ENCODE data around the gene XRN2. TPM values are rescaled to one million over a fixed set of nuclear protein-coding genes. Genes with fewer than 3 reads are reported as not detected.

Gene XRN2
- polyA plus RNA-seq, 3 donors: 53.1 to 111 (median 101) TPM

- H3K79me2 ChIP-seq (ENCODE audit: insufficient read depth, low read length): peaks cover 72% of the 10 kb centered on the region
- Mint-ChIP-seq H3K27ac (peak overlapping the region in 2 of 7 donors; percentile 5 to 57), H3K36me3 (peaks cover 31 to 36% of the 10 kb centered on the region in 2 donors), H3K4me1 (peaks cover 56% of the 10 kb centered on the region), H3K9me3 (peaks cover 0 to 5% (median 0%) of the 10 kb centered on the region in 7 donors), H3K4me3 (no peak overlapping the region), H3K27me3 (ENCODE audit: low read depth in 3 of 3) (peaks cover 0 to 2% (median 0%) of the 10 kb centered on the region in 3 donors)
- intact Hi-C loops (cut with micrococcal nuclease): loop anchor here in 1 of 2 donors (10.0 kb wide), 1 partner anchor 594 kb away; the partner anchor contains the start of gene RALGAPA2
- peaks cover 16 to 40% of the 10 kb centered on the region in 2 donors for H3K4me1 ChIP-seq (ENCODE audit: control insufficient read depth in 1 of 2, insufficient read depth in 2 of 2, low read length in 2 of 2)
- DNase-seq: no peak
- H3K27me3 ChIP-seq (ENCODE audit: control insufficient read depth in 2 of 2, insufficient read depth in 2 of 2, low read length in 2 of 2): no peaks in the 10 kb centered on the region
- no peak for TF ChIP-seq CTCF (IDR thresholded peaks at IDR 0.05)
- H3K9ac ChIP-seq (ENCODE audit: insufficient read depth, low read length, poor library complexity, severe bottlenecking): no peak overlapping the region
- H3K4me3 ChIP-seq (replicated peaks in 1 of 3; ENCODE audit: low read depth in 2 of 3, low read length in 3 of 3): no peak overlapping the region
- no peak overlapping the region for H3K4me2 ChIP-seq (replicated peaks; ENCODE audit: extremely low read depth, low read length, poor library complexity, severe bottlenecking)
- no CpG with 5 or more reads among the region's 2 CpGs for WGBS (ENCODE audit: insufficient coverage)
- H2AFZ ChIP-seq (ENCODE audit: insufficient read depth, low read depth, low read length, poor library complexity, severe bottlenecking): no peak overlapping the region
- H4K20me1 ChIP-seq (ENCODE audit: insufficient read depth, low read length): peaks cover 74% of the 10 kb centered on the region
- H3K9me3 ChIP-seq (replicated peaks in 1 of 2; ENCODE audit: control insufficient read depth in 1 of 2, insufficient read depth in 1 of 2, low read length in 2 of 2): no peaks in the 10 kb centered on the region
- peaks cover 4 to 8% of the 10 kb centered on the region in 2 donors for H3K36me3 ChIP-seq (replicated peaks in 1 of 2; ENCODE audit: control insufficient read depth in 1 of 2, insufficient read depth in 2 of 2, low read length in 2 of 2)
- no peak overlapping the region for H3K27ac ChIP-seq (ENCODE audit: low read depth in 1 of 2, low read length in 2 of 2)
Measured at GRCh38 chr20:21308340-21308739, 5.2 kb downstream of the XRN2 start.

- Histone ChIP-seq H3K36me3 (replicated peaks in 1 of 2; ENCODE audit: control insufficient read depth in 1 of 2, insufficient read depth in 2 of 2, low read length in 2 of 2) (peaks cover 4 to 8% of the 10 kb centered on the region in 2 donors), H3K4me1 (ENCODE audit: control insufficient read depth in 1 of 2, insufficient read depth in 2 of 2, low read length in 2 of 2) (peaks cover 14 to 40% of the 10 kb centered on the region in 2 donors), H3K9ac (ENCODE audit: insufficient read depth, low read length, poor library complexity, severe bottlenecking) (no peak overlapping the region), H4K20me1 (ENCODE audit: insufficient read depth, low read length) (peaks cover 75% of the 10 kb centered on the region), H3K9me3 (replicated peaks in 1 of 2; ENCODE audit: control insufficient read depth in 1 of 2, insufficient read depth in 1 of 2, low read length in 2 of 2) (no peaks in the 10 kb centered on the region), H3K4me3 (replicated peaks in 1 of 3; ENCODE audit: low read depth in 2 of 3, low read length in 3 of 3) (no peak overlapping the region), H3K27me3 (ENCODE audit: control insufficient read depth in 2 of 2, insufficient read depth in 2 of 2, low read length in 2 of 2) (no peaks in the 10 kb centered on the region), H3K79me2 (ENCODE audit: insufficient read depth, low read length) (peaks cover 76% of the 10 kb centered on the region), H3K27ac (ENCODE audit: low read depth in 1 of 2, low read length in 2 of 2) (peak overlapping the region in 1 of 2 donors; percentile 3), H2AFZ (ENCODE audit: insufficient read depth, low read depth, low read length, poor library complexity, severe bottlenecking) (no peak overlapping the region), H3K4me2 (replicated peaks; ENCODE audit: extremely low read depth, low read length, poor library complexity, severe bottlenecking) (no peak overlapping the region)
- no CpG with 5 or more reads among the region's 2 CpGs for WGBS (ENCODE audit: insufficient coverage)
- H3K9me3 Mint-ChIP-seq: peaks cover 0 to 5% (median 0%) of the 10 kb centered on the region in 7 donors
- peaks cover 58% of the 10 kb centered on the region for H3K4me1 Mint-ChIP-seq
- TF ChIP-seq CTCF (IDR thresholded peaks at IDR 0.05): no peak
- DNase-seq: no peak
- intact Hi-C loops (cut with micrococcal nuclease): loop anchor here in 1 of 2 donors (10.0 kb wide), 1 partner anchor 595 kb away; the partner anchor contains the start of gene RALGAPA2
- H3K4me3 Mint-ChIP-seq: no peak overlapping the region
- peaks cover 31 to 34% of the 10 kb centered on the region in 2 donors for H3K36me3 Mint-ChIP-seq
- peaks cover 0 to 2% (median 0%) of the 10 kb centered on the region in 3 donors for H3K27me3 Mint-ChIP-seq (ENCODE audit: low read depth in 3 of 3)
- peak overlapping the region in 4 of 7 donors; percentile 39 to 62 (median 47) for H3K27ac Mint-ChIP-seq
Measured at GRCh38 chr20:21309678-21310467, 6.7 kb downstream of the XRN2 start.

All from CD14-positive monocyte (primary cell).